Hepatocyte (in vitro differentiated cells): ENCODE measurements around the gene ARL10. TPM values are rescaled to one million over a fixed set of nuclear protein-coding genes. Genes with fewer than 3 reads are reported as not detected.

Experiments
- DNase-seq: peaks from one replicate; pipeline ENCODE4 v3.0.0-alpha.2; 2016; ENCODE audit warnings: low spot score
- H2AFZ ChIP-seq: fragments of 200-600 bp; sonication (generic); 2 replicates; pipeline ENCODE4 v1.6.0; 2016; ENCODE audit warnings: antibody characterized with exemption, mild to moderate bottlenecking
- H3K27ac ChIP-seq: fragments of 200-600 bp; sonication (generic); 2 replicates; pipeline ENCODE4 v1.5.1; 2016; ENCODE audit warnings: mild to moderate bottlenecking
- H3K27me3 ChIP-seq: fragments of 200-600 bp; sonication (generic); 2 replicates; pipeline ENCODE4 v1.6.1; 2016
- H3K36me3 ChIP-seq: fragments of 200-600 bp; sonication (generic); replicated peaks from 2 replicates; pipeline ENCODE4 v1.5.1; 2016; ENCODE audit warnings: low read depth; ENCODE audit not compliant: insufficient read depth
- H3K4me1 ChIP-seq: fragments of 200-600 bp; sonication (generic); 2 replicates; pipeline ENCODE4 v1.5.1; 2016; ENCODE audit warnings: mild to moderate bottlenecking, moderate library complexity; ENCODE audit not compliant: insufficient read depth
- H3K4me2 ChIP-seq: fragments of 200-600 bp; sonication (generic); 2 replicates; pipeline ENCODE4 v1.6.0; 2016
- H3K4me3 ChIP-seq: fragments of 200-600 bp; sonication (generic); 2 replicates; pipeline ENCODE4 v1.5.1; 2016; ENCODE audit warnings: mild to moderate bottlenecking
- H3K79me2 ChIP-seq: fragments of 200-600 bp; sonication (generic); 2 replicates; pipeline ENCODE4 v1.6.0; 2017; ENCODE audit warnings: mild to moderate bottlenecking
- H3K9me2 ChIP-seq: fragments of 200-600 bp; sonication (generic); replicated peaks from 2 replicates; pipeline ENCODE4 v1.6.0; 2017; ENCODE audit warnings: mild to moderate bottlenecking; ENCODE audit not compliant: insufficient read depth
- H3K9me3 ChIP-seq: fragments of 200-600 bp; sonication (generic); 2 replicates; pipeline ENCODE4 v1.5.1; 2016; ENCODE audit warnings: low read depth, mild to moderate bottlenecking
- H4K20me1 ChIP-seq: fragments of 200-600 bp; sonication (generic); 2 replicates; pipeline ENCODE4 v1.6.0; 2016; ENCODE audit warnings: mild to moderate bottlenecking; ENCODE audit not compliant: insufficient read depth, poor library complexity, severe bottlenecking
- CTCF ChIP-seq: fragments of 200-600 bp; sonication (generic); IDR thresholded peaks from 2 replicates; pipeline ENCODE4 v1.5.1; 2016; ENCODE audit warnings: antibody characterized with exemption, mild to moderate bottlenecking; ENCODE audit not compliant: poor library complexity
- EZH2 ChIP-seq: fragments of 200-600 bp; sonication (generic); IDR thresholded peaks from 2 replicates; pipeline ENCODE4 v1.6.1; 2016; ENCODE audit warnings: antibody characterized with exemption, mild to moderate bottlenecking, borderline replicate concordance
- EZH2phosphoT487 ChIP-seq: fragments of 200-600 bp; sonication (generic); IDR thresholded peaks from one replicate; pipeline ENCODE4 v1.6.1; 2018; ENCODE audit warnings: antibody characterized with exemption, mild to moderate bottlenecking, low read depth, moderate library complexity; ENCODE audit not compliant: unreplicated experiment, severe bottlenecking
- WGBS: methylation state at CpG from one replicate; pipeline ENCODE4 v1.1.6; 2016; ENCODE audit warnings: low lambda C conversion rate; ENCODE audit errors: missing lambda C conversion rate; 5-methylcytosine and 5-hydroxymethylcytosine counted together
- polyA plus RNA-seq: library from polyadenylated mRNA; unstranded; fragments of >200 nt; fragmentation: Nextera tagmentation; extraction: Ambion mirVana; gene quantifications from 2 replicates; pipeline ENCODE4 v1.2.1, GENCODE V29; 2016
- total RNA-seq: library from RNA; depleted of rRNA; stranded (reverse); fragments of >200 nt; gene quantifications from 2 replicates; pipeline ENCODE4 v1.2.3, GENCODE V29; 2014

Gene ARL10
- total and polyA plus RNA-seq, 2 experiments from 2014 or later: 4.4 to 6.7 TPM

- Histone ChIP-seq H3K36me3 (no peaks in the 10 kb centered on the region), H3K9me3 (no peaks in the 10 kb centered on the region), H2AFZ (peak overlapping the region; percentile 97), H3K4me3 (peak overlapping the region; percentile 81), H3K4me2 (peak overlapping the region; percentile 94), H4K20me1 (peaks cover 10% of the 10 kb centered on the region), H3K9me2 (no peaks in the 10 kb centered on the region), H3K27me3 (no peaks in the 10 kb centered on the region), H3K27ac (no peak overlapping the region), H3K79me2 (peaks cover 20% of the 10 kb centered on the region), H3K4me1 (peaks cover 7% of the 10 kb centered on the region)
- TF ChIP-seq EZH2 (no peak), CTCF (no peak), EZH2phosphoT487 (no peak)
- 40% methylated on average over 28 of the region's 28 CpGs for WGBS
- DNase-seq: no peak
Observed at GRCh38 chr5:176364765-176365350, 429 bp upstream of the ARL10 start.

- TF ChIP-seq EZH2: no peak
- 40% methylated on average over 32 of the region's 38 CpGs for WGBS
- H4K20me1 ChIP-seq: no peaks in the 10 kb centered on the region
- peak overlapping the region; percentile 28 for H3K27ac ChIP-seq
- no peaks in the 10 kb centered on the region for H3K27me3 ChIP-seq
- no peak for DNase-seq
- H3K9me2 ChIP-seq: no peaks in the 10 kb centered on the region
- H3K36me3 ChIP-seq: no peaks in the 10 kb centered on the region
- H2AFZ ChIP-seq: peak overlapping the region; percentile 97
- peak overlapping the region; percentile 81 for H3K4me3 ChIP-seq
- H3K4me1 ChIP-seq: no peaks in the 10 kb centered on the region
- no peaks in the 10 kb centered on the region for H3K9me3 ChIP-seq
- H3K79me2 ChIP-seq: peaks cover 5% of the 10 kb centered on the region
- H3K4me2 ChIP-seq: peak overlapping the region; percentile 94
Observed at GRCh38 chr5:176366232-176366894, 1.1 kb downstream of the ARL10 start.

- Histone ChIP-seq H3K79me2 (peaks cover 4% of the 10 kb centered on the region), H3K27ac (no peak overlapping the region), H2AFZ (no peak overlapping the region), H3K4me1 (no peaks in the 10 kb centered on the region), H3K4me2 (no peak overlapping the region), H3K4me3 (no peak overlapping the region), H3K9me3 (no peaks in the 10 kb centered on the region), H3K27me3 (no peaks in the 10 kb centered on the region), H3K9me2 (no peaks in the 10 kb centered on the region), H3K36me3 (no peaks in the 10 kb centered on the region), H4K20me1 (no peaks in the 10 kb centered on the region)
- TF ChIP-seq EZH2: no peak
- no peak for TF ChIP-seq EZH2phosphoT487
- TF ChIP-seq CTCF: no peak
- no peak for DNase-seq
- 95% methylated on average over 7 of the region's 13 CpGs for WGBS
Observed at GRCh38 chr5:176368726-176369125, 3.4 kb downstream of the ARL10 start.

GRCh38 chr5:176369934-176370711, 4.8 kb downstream of the ARL10 start:
- Histone ChIP-seq H3K36me3 (no peaks in the 10 kb centered on the region), H3K4me3 (no peak overlapping the region), H3K79me2 (peaks cover 4% of the 10 kb centered on the region), H3K9me2 (no peaks in the 10 kb centered on the region), H3K9me3 (no peaks in the 10 kb centered on the region), H3K4me1 (no peaks in the 10 kb centered on the region), H3K27me3 (no peaks in the 10 kb centered on the region), H4K20me1 (no peaks in the 10 kb centered on the region), H2AFZ (no peak overlapping the region), H3K4me2 (no peak overlapping the region), H3K27ac (no peak overlapping the region)
- 97% methylated on average over 8 of the region's 8 CpGs for WGBS
- no peak for DNase-seq
- no peak for TF ChIP-seq CTCF
